IPS-18c (cell line): Measurements from ENCODE around the gene ZNF777.
"Not testable (repeated sequence)": the region's sequence is repeated elsewhere in the genome, so short reads cannot be mapped to it uniquely, and the experiment has no call there.

Experiments used
- H3K4me3 ChIP-seq: 2 replicates; pipeline ENCODE4 v1.7.0; 2013; ENCODE audit warnings: low read depth, mild to moderate bottlenecking, low read length, moderate library complexity; ENCODE audit not compliant: insufficient read depth
- H3K9me3 ChIP-seq: one replicate; pipeline ENCODE4 v1.6.1; 2013; ENCODE audit warnings: mild to moderate bottlenecking, low read length, moderate library complexity; ENCODE audit not compliant: control insufficient read depth, insufficient read depth

ZNF777 gene

DNA sequence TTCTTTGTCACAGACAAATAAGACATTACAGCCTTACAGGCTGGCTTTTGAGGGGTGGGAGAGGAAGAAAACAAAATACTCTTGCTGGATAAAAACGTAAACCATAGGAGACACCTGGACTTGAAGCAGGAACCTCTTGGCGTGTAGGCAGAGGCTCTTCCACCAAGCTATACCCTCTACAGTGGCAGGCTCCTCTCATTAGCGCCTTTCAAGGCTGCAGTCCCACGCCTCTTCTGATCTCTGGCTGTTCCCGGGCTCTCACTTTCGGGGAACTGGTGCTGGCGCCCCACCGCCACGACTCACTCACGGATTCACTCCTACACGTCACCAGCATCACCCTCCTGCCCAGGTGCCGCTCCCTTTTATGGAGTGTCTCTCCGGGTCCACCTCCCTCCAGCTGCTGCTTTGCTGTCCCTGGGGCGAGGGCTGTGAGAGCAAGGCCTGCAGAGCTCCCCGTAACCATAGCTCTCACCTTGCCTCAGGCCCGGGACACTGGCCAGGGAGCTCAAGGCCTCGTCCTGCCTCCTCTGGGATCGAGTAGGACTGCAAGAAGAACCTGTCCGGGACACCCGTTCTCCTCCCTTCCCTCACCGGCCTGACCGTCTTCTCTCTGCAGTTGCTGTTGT is 62.6 kb downstream of the ZNF777 start:
- Histone ChIP-seq H3K4me3 (no peak overlapping the region), H3K9me3 (peaks cover 2% of the 10 kb centered on the region)

GRCh38 chr7:149397470-149398043 is 63.3 kb downstream of the ZNF777 start:
- H3K4me3 ChIP-seq = no peak overlapping the region
- H3K9me3 ChIP-seq = peaks cover 2% of the 10 kb centered on the region

GRCh38 chr7:149388550-149389335 is 72.1 kb downstream of the ZNF777 start:
- not testable (repeated sequence) for H3K9me3 ChIP-seq, H3K4me3 ChIP-seq

- H3K4me3 ChIP-seq, H3K9me3 ChIP-seq: not testable (repeated sequence)
These were observed 74.3 kb downstream of the ZNF777 start for GRCh38 chr7:149386514-149386913.

DNA sequence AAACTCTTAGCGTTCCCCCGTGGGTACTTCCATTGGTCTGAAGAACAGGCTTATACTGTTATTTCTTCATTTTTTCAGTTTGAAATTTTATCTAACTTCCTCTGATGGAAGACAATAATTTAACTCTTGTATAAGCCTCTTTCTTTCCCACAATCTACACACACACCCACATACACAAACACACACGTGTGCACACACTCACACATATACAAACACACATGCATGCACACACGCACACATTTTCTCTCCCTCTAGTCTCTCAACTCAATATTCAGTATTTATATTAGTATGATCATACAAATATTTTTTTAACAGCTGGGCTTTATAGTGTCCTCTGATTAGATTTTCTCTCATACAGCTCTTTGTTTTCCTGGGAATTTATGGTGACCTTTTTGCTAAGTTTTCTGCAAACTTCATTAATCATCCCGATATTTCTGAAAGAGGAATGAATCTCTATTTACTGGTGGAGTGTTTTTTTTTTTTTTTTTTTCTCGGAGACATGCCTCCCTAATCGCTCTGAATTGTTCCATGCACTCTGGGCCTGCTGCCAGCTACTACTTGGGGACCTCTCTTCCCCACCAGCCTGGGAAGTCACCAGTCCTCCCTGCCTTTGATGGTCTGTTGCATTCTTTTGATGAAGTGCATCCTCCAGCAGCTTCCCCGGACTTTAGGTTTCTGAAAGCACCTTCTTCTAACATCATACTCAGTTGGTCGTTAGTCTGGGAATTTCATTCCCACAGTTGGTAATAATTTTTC is 75.5 kb downstream of the ZNF777 start:
- Histone ChIP-seq H3K4me3 (no peak overlapping the region), H3K9me3 (no peaks in the 10 kb centered on the region)
